IPS-20b (cell line): Measurements from ENCODE around the gene MYL12B.
"Not testable (repeated sequence)": the region's sequence is repeated elsewhere in the genome, so short reads cannot be mapped to it uniquely, and the experiment has no call there.

Source experiments
- H3K27ac ChIP-seq: one replicate; pipeline ENCODE4 v1.5.1; 2013; ENCODE audit warnings: low read length
- H3K27me3 ChIP-seq: 2 replicates; pipeline ENCODE4 v1.6.1; 2013; ENCODE audit warnings: mild to moderate bottlenecking, low read length, inconsistent platforms; ENCODE audit not compliant: insufficient read depth
- H3K36me3 ChIP-seq: 2 replicates; pipeline ENCODE4 v1.6.1; 2013; ENCODE audit warnings: low read depth, mild to moderate bottlenecking, inconsistent platforms, low read length, moderate library complexity; ENCODE audit not compliant: insufficient read depth
- H3K4me1 ChIP-seq: 2 replicates; pipeline ENCODE4 v1.6.1; 2013; ENCODE audit warnings: mild to moderate bottlenecking, control low read depth, inconsistent platforms, low read length, moderate library complexity; ENCODE audit not compliant: insufficient read depth
- H3K4me3 ChIP-seq: 2 replicates; pipeline ENCODE4 v1.5.1; 2013; ENCODE audit warnings: mild to moderate bottlenecking, low read length, inconsistent platforms
- H3K9ac ChIP-seq: 2 replicates; pipeline ENCODE4 v1.6.1; 2013; ENCODE audit warnings: low read depth, mild to moderate bottlenecking, inconsistent platforms, low read length, moderate library complexity
- H3K9me3 ChIP-seq: 2 replicates; pipeline ENCODE4 v1.6.1; 2013; ENCODE audit warnings: mild to moderate bottlenecking, low read depth, low read length, inconsistent platforms; ENCODE audit not compliant: insufficient read depth

Gene MYL12B

DNA sequence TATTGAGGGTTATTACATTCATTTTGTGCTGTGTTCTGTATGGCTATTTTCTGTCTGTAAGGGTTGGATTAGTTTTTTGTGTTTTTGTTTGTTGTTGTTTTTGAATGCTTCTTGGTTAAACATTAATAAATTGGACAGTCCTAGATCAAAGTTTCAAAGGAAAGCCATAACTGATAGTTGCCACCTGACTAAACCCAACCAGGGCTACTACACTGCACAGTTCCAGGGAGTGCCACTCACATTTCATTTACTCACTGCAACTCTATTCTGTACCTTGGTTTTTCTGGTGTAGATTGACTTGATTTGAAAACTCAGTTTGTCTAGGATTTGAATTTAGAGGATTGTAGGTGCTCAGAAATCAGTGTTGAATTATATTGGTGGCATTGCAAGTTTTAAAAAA is 6.4 kb downstream of the MYL12B start:
- Histone ChIP-seq H3K36me3 (peaks cover 9% of the 10 kb centered on the region), H3K4me3 (no peak overlapping the region), H3K9me3 (no peaks in the 10 kb centered on the region), H3K9ac (no peak overlapping the region), H3K27ac (no peak overlapping the region), H3K27me3 (no peaks in the 10 kb centered on the region), H3K4me1 (peaks cover 14% of the 10 kb centered on the region)

DNA sequence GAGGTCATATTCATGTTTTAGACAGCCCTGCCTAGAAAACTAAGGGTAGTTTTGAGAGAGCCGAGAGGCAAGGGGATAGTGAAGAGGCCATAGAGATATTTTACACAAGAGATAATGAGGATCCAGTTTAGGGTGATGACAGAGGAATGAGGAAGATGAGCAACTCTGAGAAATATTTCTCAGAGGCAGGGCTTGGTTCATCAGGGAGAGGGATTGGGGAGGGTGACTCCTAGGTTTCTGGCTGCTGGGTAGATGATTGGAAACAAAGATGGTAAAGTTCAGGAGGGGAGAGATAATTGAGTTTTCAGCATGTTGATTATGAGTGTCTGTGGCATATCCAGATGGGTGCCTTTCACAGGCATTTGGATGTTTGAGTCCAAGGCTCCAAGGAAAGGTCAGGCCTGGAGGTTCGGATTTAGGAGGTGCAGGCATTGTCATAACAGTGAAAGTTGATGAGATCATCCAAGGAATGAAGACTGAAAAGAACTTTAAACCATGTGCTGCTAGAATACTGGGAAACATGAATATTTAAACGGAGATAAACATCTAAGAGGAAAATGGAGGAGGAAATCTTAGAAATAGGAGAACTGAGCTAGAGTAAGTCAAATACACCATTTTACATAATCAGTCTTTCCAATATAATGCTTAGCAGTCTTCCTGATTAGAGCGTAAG is 7.4 kb downstream of the MYL12B start:
- peaks cover 12% of the 10 kb centered on the region for H3K4me1 ChIP-seq
- H3K36me3 ChIP-seq: peaks cover 19% of the 10 kb centered on the region
- H3K27ac ChIP-seq: no peak overlapping the region
- no peak overlapping the region for H3K9ac ChIP-seq
- no peak overlapping the region for H3K4me3 ChIP-seq
- no peaks in the 10 kb centered on the region for H3K9me3 ChIP-seq
- no peaks in the 10 kb centered on the region for H3K27me3 ChIP-seq

DNA sequence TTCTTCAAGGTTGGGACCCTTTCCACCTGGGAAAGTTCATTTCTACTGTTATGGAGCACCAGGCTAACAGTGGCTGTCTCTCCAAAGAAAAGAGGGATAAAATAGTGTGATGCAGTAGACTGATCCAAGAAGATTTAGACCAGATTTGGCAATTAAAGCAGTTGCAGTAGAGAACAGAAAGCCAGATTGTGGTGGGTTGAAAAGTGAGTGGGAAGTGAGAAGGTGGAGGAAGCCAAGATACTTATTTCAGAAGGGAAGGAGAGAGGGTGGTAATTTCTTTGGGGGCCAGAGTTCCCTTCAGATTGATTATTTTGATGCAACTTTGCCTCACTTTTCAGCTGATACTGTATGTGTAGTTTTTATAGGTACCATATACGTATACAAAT is 8.0 kb downstream of the MYL12B start:
- Histone ChIP-seq H3K27ac (no peak overlapping the region), H3K36me3 (peaks cover 25% of the 10 kb centered on the region), H3K9me3 (no peaks in the 10 kb centered on the region), H3K27me3 (no peaks in the 10 kb centered on the region), H3K4me1 (peaks cover 12% of the 10 kb centered on the region), H3K9ac (no peak overlapping the region), H3K4me3 (no peak overlapping the region)

DNA sequence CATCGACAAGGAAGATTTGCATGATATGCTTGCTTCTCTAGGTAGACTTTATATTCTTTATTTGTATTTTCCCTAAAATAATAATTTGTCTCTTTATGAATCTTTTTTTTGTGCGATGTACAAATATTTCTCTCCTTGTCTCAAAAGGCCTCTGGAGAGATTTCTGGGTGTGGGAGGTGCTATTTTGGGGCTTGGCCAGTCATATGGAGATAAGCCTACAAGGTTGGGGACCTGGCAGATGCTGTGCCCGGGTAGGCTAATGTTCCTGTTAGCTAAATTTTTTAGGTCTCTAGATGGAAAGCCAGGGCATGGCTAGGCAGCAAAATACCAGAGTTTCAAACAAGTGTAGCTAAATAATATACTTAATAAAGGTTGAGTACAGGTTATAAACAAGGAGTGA is 11.1 kb downstream of the MYL12B start:
- Histone ChIP-seq H3K9me3 (no peaks in the 10 kb centered on the region), H3K4me1 (peaks cover 11% of the 10 kb centered on the region), H3K27ac (no peak overlapping the region), H3K36me3 (peaks cover 53% of the 10 kb centered on the region), H3K27me3 (no peaks in the 10 kb centered on the region), H3K4me3 (no peak overlapping the region), H3K9ac (no peak overlapping the region)

DNA sequence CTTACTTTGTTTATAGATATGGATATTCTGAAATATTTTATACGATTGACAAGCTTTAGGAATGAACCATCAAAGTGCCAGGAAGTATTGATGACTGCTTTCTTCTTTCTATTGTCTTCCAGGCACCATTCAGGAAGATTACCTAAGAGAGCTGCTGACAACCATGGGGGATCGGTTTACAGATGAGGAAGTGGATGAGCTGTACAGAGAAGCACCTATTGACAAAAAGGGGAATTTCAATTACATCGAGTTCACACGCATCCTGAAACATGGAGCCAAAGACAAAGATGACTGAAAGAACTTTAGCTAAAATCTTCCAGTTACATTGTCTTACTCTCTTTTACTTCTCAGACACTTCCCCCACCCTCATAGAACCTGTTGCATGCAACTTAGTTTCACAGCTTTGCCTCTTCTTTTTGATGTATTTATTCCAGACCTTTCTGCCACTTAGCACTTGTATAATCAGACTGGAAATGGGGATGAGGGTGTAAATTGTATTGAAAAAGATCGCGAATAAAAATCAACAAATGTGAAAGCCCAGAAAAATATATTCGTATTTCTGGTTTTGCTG is 15.8 kb downstream of the MYL12B start:
- H3K4me3 ChIP-seq, H3K27ac ChIP-seq, H3K9me3 ChIP-seq, H3K9ac ChIP-seq, H3K27me3 ChIP-seq: not testable (repeated sequence)
- H3K4me1 ChIP-seq: peaks cover 21% of the 10 kb centered on the region; the same call in 1 of the 2 replicates
- H3K36me3 ChIP-seq: peaks cover 58% of the 10 kb centered on the region

DNA sequence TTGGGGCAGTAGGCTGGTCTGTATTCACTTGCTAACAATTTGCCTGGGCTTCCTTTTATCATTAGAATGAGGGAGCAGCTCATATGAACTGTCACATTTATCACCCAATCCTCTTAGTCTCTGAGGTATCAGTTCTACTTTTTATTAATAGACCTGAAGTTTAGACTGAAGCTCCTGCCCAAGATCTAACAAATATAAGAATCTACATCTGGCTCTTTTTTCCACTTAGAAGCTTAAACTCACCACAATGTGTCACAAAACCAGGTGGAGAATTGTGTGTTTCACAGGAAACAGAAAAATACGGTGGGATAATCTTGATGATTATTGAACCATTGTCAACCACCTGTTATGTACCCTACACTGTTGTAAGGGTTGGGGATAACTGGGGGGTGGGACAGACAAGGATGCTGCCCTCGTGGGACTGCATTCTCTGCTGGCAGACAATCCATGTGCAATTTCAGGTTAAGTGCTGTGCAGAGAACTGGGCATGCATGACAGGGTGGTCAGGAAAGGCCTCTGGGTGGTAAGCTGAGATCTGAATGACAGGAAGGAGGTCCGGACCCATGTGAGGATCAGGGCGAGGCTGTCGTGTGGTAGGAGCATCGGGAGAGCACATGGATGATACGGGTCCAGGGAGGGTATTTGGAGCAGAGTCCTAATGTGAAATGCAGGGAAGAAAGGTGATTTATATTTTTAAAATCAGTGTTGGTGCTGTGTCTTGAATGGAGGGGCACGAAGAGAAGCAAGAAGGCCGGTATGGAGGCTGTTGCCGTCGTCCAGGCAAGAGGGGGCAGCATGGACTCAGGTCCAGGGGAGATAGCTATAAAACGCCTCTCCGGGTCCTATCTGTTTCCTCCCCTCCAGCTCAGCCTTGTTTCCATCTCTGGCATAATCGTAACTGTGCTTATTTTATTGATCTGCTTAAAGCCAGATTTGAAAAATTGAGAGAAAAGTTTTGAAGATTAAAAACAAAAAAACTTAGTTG is 17.6 kb downstream of the MYL12B start:
- Histone ChIP-seq H3K4me3 (no peak overlapping the region), H3K9me3 (no peaks in the 10 kb centered on the region), H3K9ac (no peak overlapping the region), H3K36me3 (peaks cover 40% of the 10 kb centered on the region), H3K27ac (no peak overlapping the region), H3K27me3 (no peaks in the 10 kb centered on the region), H3K4me1 (peaks cover 26% of the 10 kb centered on the region; the same call in 1 of the 2 replicates)

DNA sequence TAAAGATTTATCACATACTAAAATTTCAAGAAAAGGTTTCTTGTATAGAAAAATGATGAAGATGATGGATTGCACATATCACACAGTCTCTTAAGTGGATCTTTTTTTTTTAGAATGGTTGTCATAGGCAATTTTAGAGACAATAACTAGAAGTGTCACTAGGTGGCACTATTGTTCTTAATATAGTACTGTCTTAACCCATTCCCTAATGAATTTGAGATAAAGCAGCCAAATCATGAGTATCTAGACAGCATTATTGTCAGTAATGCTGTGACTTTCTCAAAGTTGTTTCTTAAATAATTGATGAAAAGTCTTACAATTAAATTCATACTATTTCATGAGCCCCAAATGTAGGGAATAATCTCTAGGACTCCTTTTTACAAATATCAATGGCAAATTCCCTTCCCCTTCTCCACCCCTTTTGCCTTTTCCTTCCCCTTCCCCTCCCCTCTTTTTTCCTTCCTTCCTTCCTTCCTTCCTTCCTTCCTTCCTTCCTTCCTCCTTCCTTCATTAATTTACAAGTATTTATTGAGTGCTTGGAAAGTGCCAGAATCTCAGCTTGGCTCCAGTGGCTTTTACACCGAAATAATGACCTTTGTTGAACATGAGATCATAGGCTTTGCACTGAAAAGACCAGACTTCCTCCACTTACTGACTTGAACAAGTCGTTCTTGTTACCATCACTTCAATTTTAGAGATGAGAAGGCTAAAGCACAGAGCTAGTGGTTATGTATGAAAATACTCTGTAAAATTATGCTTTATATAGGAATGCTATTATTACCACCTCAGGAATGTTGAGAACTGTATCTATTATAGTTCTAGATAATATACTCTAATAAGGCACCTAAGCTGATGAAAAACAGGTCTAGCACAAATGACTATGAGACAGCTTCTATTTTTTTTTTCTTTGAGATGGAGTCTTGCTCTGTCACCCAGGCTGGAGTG is 19.8 kb downstream of the MYL12B start:
- no peak overlapping the region for H3K27ac ChIP-seq
- H3K4me1 ChIP-seq: peaks cover 26% of the 10 kb centered on the region; the same call in 1 of the 2 replicates

DNA sequence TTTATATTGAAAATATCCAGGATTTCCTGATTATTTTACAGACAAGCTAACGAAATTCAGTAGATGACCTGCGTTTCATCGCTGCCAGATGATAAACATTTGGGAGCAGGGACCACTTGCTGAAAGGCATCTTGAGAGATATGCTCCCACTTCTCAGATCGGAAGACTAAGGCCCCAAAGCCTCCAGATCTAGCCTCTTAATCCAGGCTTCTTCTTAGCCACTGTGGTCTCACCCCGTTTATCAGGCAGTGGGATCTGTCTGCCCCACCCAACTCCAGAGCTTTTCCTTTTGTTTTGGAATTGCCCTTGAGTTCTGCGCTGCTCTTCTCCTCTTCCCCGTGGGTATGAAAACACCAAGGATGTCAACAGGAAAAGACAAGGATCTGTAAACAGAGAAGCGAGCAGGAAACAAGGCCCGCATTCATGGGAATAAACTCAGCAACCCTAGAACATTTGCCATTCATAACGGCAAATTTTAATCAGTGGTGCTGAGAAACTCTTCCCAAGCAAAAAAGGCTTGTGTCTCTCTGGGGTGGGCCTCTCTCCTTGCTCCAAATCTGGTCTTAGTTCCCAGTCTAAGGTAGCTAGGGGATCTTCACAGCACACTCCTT is 21.4 kb downstream of the MYL12B start:
- Histone ChIP-seq H3K9ac (no peak overlapping the region), H3K4me3 (no peak overlapping the region), H3K36me3 (peaks cover 4% of the 10 kb centered on the region; the same call in 1 of the 2 replicates), H3K9me3 (peaks cover 12% of the 10 kb centered on the region), H3K27ac (no peak overlapping the region), H3K4me1 (peaks cover 19% of the 10 kb centered on the region; the same call in 1 of the 2 replicates), H3K27me3 (no peaks in the 10 kb centered on the region)

More for the DNA sequence above, 19.8 kb downstream of the MYL12B start:
- no peaks in the 10 kb centered on the region for H3K27me3 ChIP-seq
- H3K9ac ChIP-seq: no peak overlapping the region
- H3K4me3 ChIP-seq: no peak overlapping the region
- H3K36me3 ChIP-seq: peaks cover 20% of the 10 kb centered on the region
- no peaks in the 10 kb centered on the region; the same call in 1 of the 2 replicates for H3K9me3 ChIP-seq

DNA sequence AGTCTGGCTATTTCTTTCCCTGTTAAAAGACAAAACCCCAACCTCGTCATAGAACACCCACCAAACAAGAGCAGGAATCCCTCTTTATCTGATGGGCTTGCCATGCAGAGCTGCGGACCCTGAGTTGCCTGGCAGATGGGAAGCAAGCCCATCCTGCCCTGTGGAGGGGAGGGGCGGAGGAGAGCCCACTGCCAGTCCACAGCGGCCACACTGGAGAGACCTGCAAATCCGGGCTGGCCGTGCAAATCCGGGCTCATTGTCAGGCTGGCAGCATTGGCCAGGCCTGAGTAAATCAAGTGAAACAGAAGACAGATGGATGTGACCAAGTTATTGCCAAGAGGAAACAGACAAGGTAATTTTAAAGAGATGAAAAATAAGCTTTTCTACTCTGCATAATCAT is 22.0 kb downstream of the MYL12B start:
- Histone ChIP-seq H3K9me3 (peaks cover 16% of the 10 kb centered on the region), H3K9ac (no peak overlapping the region), H3K27ac (no peak overlapping the region), H3K4me3 (no peak overlapping the region), H3K27me3 (no peaks in the 10 kb centered on the region), H3K4me1 (peaks cover 14% of the 10 kb centered on the region; the same call in 1 of the 2 replicates), H3K36me3 (no peaks in the 10 kb centered on the region)

DNA sequence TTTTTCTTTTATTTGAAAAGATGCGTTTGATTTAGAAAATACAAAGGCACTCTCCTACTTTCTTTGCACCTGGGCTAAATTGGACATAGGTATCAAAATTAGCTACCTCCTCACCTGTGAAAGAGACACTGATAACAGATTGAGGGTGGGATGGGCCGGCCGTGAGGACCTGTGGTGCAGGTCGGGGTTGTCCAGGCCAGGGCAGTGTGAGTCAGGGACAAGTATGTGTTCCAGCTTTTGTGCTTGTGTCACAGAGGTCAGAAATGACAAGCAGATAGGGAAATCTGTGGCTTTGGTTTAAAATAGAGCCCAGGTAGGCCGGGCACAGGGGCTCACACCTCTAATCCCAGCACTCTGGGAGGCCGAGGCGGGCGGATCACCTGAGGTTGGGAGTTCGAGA is 22.6 kb downstream of the MYL12B start:
- no peak overlapping the region for H3K27ac ChIP-seq
- peaks cover 9% of the 10 kb centered on the region; the same call in 1 of the 2 replicates for H3K4me1 ChIP-seq
- H3K27me3 ChIP-seq: no peaks in the 10 kb centered on the region
- no peaks in the 10 kb centered on the region for H3K36me3 ChIP-seq
- no peak overlapping the region for H3K9ac ChIP-seq
- peaks cover 22% of the 10 kb centered on the region for H3K9me3 ChIP-seq
- no peak overlapping the region for H3K4me3 ChIP-seq
